CD14-positive monocyte (primary cell): ENCODE measurements around the gene LMBRD1. TPM values are rescaled to one million over a fixed set of nuclear protein-coding genes. Genes with fewer than 3 reads are reported as not detected.
"Not testable (repeated sequence)": the region's sequence is repeated elsewhere in the genome, so short reads cannot be mapped to it uniquely, and the experiment has no call there.

Experiments used
- DNase-seq, 3 donors: peaks; one replicate each; pipeline ENCODE4 v3.0.0-alpha.2; 2011 to 2022
- H2AFZ ChIP-seq: 2 replicates; pipeline ENCODE4 v1.6.0; 2012; ENCODE audit warnings: mild to moderate bottlenecking, low read depth, low read length, inconsistent platforms; ENCODE audit not compliant: insufficient read depth, poor library complexity, severe bottlenecking
- H3K27ac ChIP-seq, 2 donors: 1 replicate in 1 of 2; 2 replicates in 1 of 2; pipeline ENCODE4 v1.5.1; 2012 to 2013; ENCODE audit warnings: low read length in 2 of 2, control low read depth in 1 of 2, inconsistent platforms in 1 of 2, low read depth in 1 of 2, mild to moderate bottlenecking in 1 of 2
- H3K27me3 ChIP-seq, 2 donors: one replicate each; pipeline versions ENCODE4 v1.6.0 to v1.6.1; 2011 to 2013; ENCODE audit warnings: low read length in 2 of 2; ENCODE audit not compliant: control insufficient read depth in 2 of 2, insufficient read depth in 2 of 2
- H3K36me3 ChIP-seq, 2 donors: replicated peaks in 1 of 2; 1 replicate in 1 of 2; 2 replicates in 1 of 2; pipeline versions ENCODE4 v1.5.1 to v1.6.1; 2012 to 2013; ENCODE audit warnings: low read length in 2 of 2, control low read depth in 1 of 2, inconsistent platforms in 1 of 2, mild to moderate bottlenecking in 1 of 2; ENCODE audit not compliant: insufficient read depth in 2 of 2, control insufficient read depth in 1 of 2
- H3K4me1 ChIP-seq, 2 donors: 1 replicate in 1 of 2; 2 replicates in 1 of 2; pipeline versions ENCODE4 v1.5.1 to v1.6.1; 2012 to 2013; ENCODE audit warnings: low read length in 2 of 2, control low read depth in 1 of 2, inconsistent platforms in 1 of 2, mild to moderate bottlenecking in 1 of 2, moderate library complexity in 1 of 2; ENCODE audit not compliant: insufficient read depth in 2 of 2, control insufficient read depth in 1 of 2
- H3K4me2 ChIP-seq: replicated peaks from 2 replicates; pipeline ENCODE3; 2012; ENCODE audit warnings: low read length, moderate library complexity, mild to moderate bottlenecking; ENCODE audit not compliant: poor library complexity, severe bottlenecking; ENCODE audit errors: extremely low read depth
- H3K4me3 ChIP-seq, 3 experiments: fragments of 200-600 bp in 1 of 3; sonication (generic) in 1 of 3; replicated peaks in 1 of 3; 1 replicate in 2 of 3; 2 replicates in 1 of 3; pipeline ENCODE4 v1.5.1; 2011 to 2013; ENCODE audit warnings: low read length in 3 of 3, mild to moderate bottlenecking in 3 of 3, control low read depth in 2 of 3, low read depth in 2 of 3, inconsistent platforms in 1 of 3, moderate library complexity in 1 of 3
- H3K79me2 ChIP-seq: 2 replicates; pipeline ENCODE4 v1.6.0; 2012; ENCODE audit warnings: mild to moderate bottlenecking, control low read depth, inconsistent platforms, low read length, moderate library complexity; ENCODE audit not compliant: insufficient read depth
- H3K9ac ChIP-seq: 2 replicates; pipeline ENCODE4 v1.6.0; 2017; ENCODE audit warnings: low read length, mild to moderate bottlenecking; ENCODE audit not compliant: insufficient read depth, poor library complexity, severe bottlenecking
- H3K9me3 ChIP-seq, 2 donors: replicated peaks in 1 of 2; 1 replicate in 1 of 2; 2 replicates in 1 of 2; pipeline versions ENCODE4 v1.5.1 to v1.6.1; 2012 to 2013; ENCODE audit warnings: low read length in 2 of 2, control low read depth in 1 of 2; ENCODE audit not compliant: control insufficient read depth in 1 of 2, insufficient read depth in 1 of 2
- H4K20me1 ChIP-seq: 2 replicates; pipeline ENCODE4 v1.6.0; 2012; ENCODE audit warnings: mild to moderate bottlenecking, low read length, control low read depth, moderate library complexity; ENCODE audit not compliant: insufficient read depth
- H3K27ac Mint-ChIP-seq, 7 donors: one replicate each; pipeline ENCODE4 v1.8.0; 2020; ENCODE audit warnings: mild to moderate bottlenecking in 7 of 7, mixed read lengths in 7 of 7, moderate library complexity in 6 of 7, inconsistent platforms in 2 of 7
- H3K27me3 Mint-ChIP-seq, 3 donors: one replicate each; pipeline ENCODE4 v1.8.0; 2021 to 2022; ENCODE audit warnings: low read depth in 3 of 3, mild to moderate bottlenecking in 3 of 3, mixed read lengths in 3 of 3, moderate library complexity in 3 of 3, inconsistent platforms in 1 of 3
- H3K36me3 Mint-ChIP-seq, 2 donors: one replicate each; pipeline ENCODE4 v1.8.0; 2020; ENCODE audit warnings: mixed read lengths in 2 of 2, inconsistent platforms in 1 of 2, mild to moderate bottlenecking in 1 of 2
- H3K4me1 Mint-ChIP-seq: one replicate; pipeline ENCODE4 v1.8.0; 2020; ENCODE audit warnings: mild to moderate bottlenecking, mixed read lengths
- H3K4me3 Mint-ChIP-seq, 2 donors: one replicate each; pipeline ENCODE4 v1.8.0; 2020; ENCODE audit warnings: mild to moderate bottlenecking in 2 of 2, mixed read lengths in 2 of 2, moderate library complexity in 1 of 2
- H3K9me3 Mint-ChIP-seq, 7 donors: one replicate each; pipeline ENCODE4 v1.8.0; 2020 to 2022; ENCODE audit warnings: mixed read lengths in 7 of 7, mild to moderate bottlenecking in 6 of 7, moderate library complexity in 6 of 7, inconsistent platforms in 2 of 7
- CTCF ChIP-seq: fragments of 200-600 bp; IDR thresholded peaks from one replicate; pipeline ENCODE4 v1.8.0; 2022; ENCODE audit warnings: antibody characterized with exemption, mild to moderate bottlenecking
- WGBS: methylation state at CpG from one replicate; pipeline ENCODE4 v1.1.5; 2013; ENCODE audit warnings: missing lambda C conversion rate; ENCODE audit not compliant: insufficient coverage; 5-methylcytosine and 5-hydroxymethylcytosine counted together
- intact Hi-C, 2 donors: fragments of 100-400 bp; cut with micrococcal nuclease; formaldehyde crosslinking; loops; one replicate each; pipeline versions ENCODE4 v1.15.0 to v1.15.1; 2023
- polyA plus RNA-seq, 3 donors: library from polyadenylated mRNA; depleted of rRNA in 1 of 3; unstranded in 2 of 3; stranded (reverse) in 1 of 3; fragments of 300-500 nt in 2 of 3; fragments of >200 nt in 1 of 3; fragmentation: Illumina TruSeq in 2 of 3; gene quantifications; 1 replicate in 2 of 3; 2 replicates in 1 of 3; pipeline ENCODE4 v1.2.3, GENCODE V29; 2012 to 2021

The LMBRD1 gene
- polyA plus RNA-seq, 3 donors: 24.7 to 71.6 (median 64.2) TPM

- intact Hi-C loops: no loop called here
- Histone ChIP-seq H3K9ac (no peak overlapping the region), H3K4me2 (no peak overlapping the region), H3K27ac (no peak overlapping the region), H3K9me3 (no peaks in the 10 kb centered on the region), H3K4me1 (peaks cover 18 to 28% of the 10 kb centered on the region in 2 donors), H3K27me3 (no peaks in the 10 kb centered on the region), H3K4me3 (no peak overlapping the region), H4K20me1 (peaks cover 66% of the 10 kb centered on the region), H3K36me3 (peaks cover 4 to 6% of the 10 kb centered on the region in 2 donors), H2AFZ (no peak overlapping the region), H3K79me2 (peaks cover 65% of the 10 kb centered on the region)
- peaks cover 11 to 13% of the 10 kb centered on the region in 2 donors for H3K36me3 Mint-ChIP-seq
- H3K4me1 Mint-ChIP-seq: peaks cover 37% of the 10 kb centered on the region
- no peak overlapping the region for H3K27ac Mint-ChIP-seq
- WGBS: no CpG with 5 or more reads among the region's 2 CpGs
- no peak overlapping the region for H3K4me3 Mint-ChIP-seq
- no peaks in the 10 kb centered on the region for H3K9me3 Mint-ChIP-seq
- no peak for DNase-seq
- no peak for TF ChIP-seq CTCF
- no peaks in the 10 kb centered on the region for H3K27me3 Mint-ChIP-seq
These were observed 6.2 kb downstream of the LMBRD1 start for GRCh38 chr6:69790629-69791028.

GRCh38 chr6:69789578-69789977 lies 7.2 kb downstream of the LMBRD1 start:
- no CpG with 5 or more reads among the region's 1 CpG for WGBS
- no peaks in the 10 kb centered on the region for H3K9me3 ChIP-seq
- H3K4me1 ChIP-seq: peaks cover 12 to 18% of the 10 kb centered on the region in 2 donors
- H4K20me1 ChIP-seq: peaks cover 77% of the 10 kb centered on the region
- intact Hi-C loops: no loop called here
- H3K9me3 Mint-ChIP-seq: no peaks in the 10 kb centered on the region
- no peak for TF ChIP-seq CTCF
- H3K4me2 ChIP-seq: peak overlapping the region; percentile 6
- no peaks in the 10 kb centered on the region for H3K27me3 ChIP-seq
- H3K4me3 Mint-ChIP-seq: no peak overlapping the region
- H3K36me3 ChIP-seq: peaks cover 4 to 6% of the 10 kb centered on the region in 2 donors
- peaks cover 38% of the 10 kb centered on the region for H3K4me1 Mint-ChIP-seq
- H3K4me3 ChIP-seq: no peak overlapping the region
- H3K27ac ChIP-seq: peak overlapping the region; percentile 52 to 55
- peaks cover 54% of the 10 kb centered on the region for H3K79me2 ChIP-seq
- H2AFZ ChIP-seq: no peak overlapping the region
- peak overlapping the region in 5 of 7 donors; percentile 40 to 75 (median 43) for H3K27ac Mint-ChIP-seq
- H3K36me3 Mint-ChIP-seq: peaks cover 11 to 13% of the 10 kb centered on the region in 2 donors
- no peak overlapping the region for H3K9ac ChIP-seq
- DNase-seq: peak; percentile 34 to 68 (median 51)
- no peaks in the 10 kb centered on the region for H3K27me3 Mint-ChIP-seq

GRCh38 chr6:69787436-69787835 lies 9.4 kb downstream of the LMBRD1 start:
- intact Hi-C loops, H3K27ac ChIP-seq, DNase-seq, H3K4me2 ChIP-seq, H3K9me3 ChIP-seq, H3K4me3 Mint-ChIP-seq, H3K9me3 Mint-ChIP-seq, H3K27me3 ChIP-seq, H3K4me3 ChIP-seq, H3K9ac ChIP-seq, H2AFZ ChIP-seq, H3K27me3 Mint-ChIP-seq: not testable (repeated sequence)
- peaks cover 4 to 17% of the 10 kb centered on the region in 2 donors for H3K36me3 ChIP-seq
- no CpG with 5 or more reads among the region's 5 CpGs for WGBS
- Mint-ChIP-seq H3K27ac (peak overlapping the region in 1 of 7 donors; percentile 40), H3K4me1 (peaks cover 30% of the 10 kb centered on the region), H3K36me3 (peaks cover 14 to 19% of the 10 kb centered on the region in 2 donors)
- peaks cover 81% of the 10 kb centered on the region for H4K20me1 ChIP-seq
- H3K79me2 ChIP-seq: peaks cover 36% of the 10 kb centered on the region
- H3K4me1 ChIP-seq: peaks cover 12 to 18% of the 10 kb centered on the region in 2 donors
